HL-60 (cell line): Measurements from ENCODE around the gene HIPK2.

Source experiments
- DNase-seq, 2 experiments: peaks; one replicate each; pipeline ENCODE4 v3.0.0-alpha.2; 2010 to 2020; ENCODE audit warnings: low read depth in 1 of 2, low spot score in 1 of 2
- H3K27ac ChIP-seq: fragments of 250-450 bp; sonication (Bioruptor Pico); replicated peaks from 2 replicates; pipeline ENCODE4 v1.5.1; 2020; ENCODE audit warnings: mild to moderate bottlenecking, moderate library complexity
- H3K27me3 ChIP-seq: fragments of 250-450 bp; sonication (Bioruptor Pico); 2 replicates; pipeline ENCODE4 v1.5.1; 2021; ENCODE audit warnings: mild to moderate bottlenecking, moderate library complexity; ENCODE audit not compliant: insufficient read depth, poor library complexity, severe bottlenecking
- H3K4me3 ChIP-seq: replicated peaks from 2 replicates; pipeline ENCODE4 v1.5.1; 2011; ENCODE audit warnings: mild to moderate bottlenecking, control low read depth, low read length; ENCODE audit not compliant: insufficient read depth
- CTCF ChIP-seq: IDR thresholded peaks from one replicate; pipeline ENCODE4 v1.5.1; 2011; ENCODE audit warnings: low read length, control low read depth, inconsistent platforms; ENCODE audit not compliant: insufficient read depth
- GABPA ChIP-seq: IDR thresholded peaks from 2 replicates; pipeline ENCODE4 v1.6.1; 2012; ENCODE audit warnings: low read depth
- POLR2AphosphoS5 ChIP-seq: IDR thresholded peaks from 2 replicates; pipeline ENCODE4 v1.6.1; 2012; ENCODE audit warnings: low read depth
- REST ChIP-seq: IDR thresholded peaks from 2 replicates; pipeline ENCODE4 v1.6.1; 2012; ENCODE audit warnings: low read depth; ENCODE audit not compliant: insufficient replicate concordance
- SPI1 ChIP-seq: IDR thresholded peaks from 2 replicates; pipeline ENCODE4 v1.6.1; 2012; ENCODE audit warnings: low read depth, mild to moderate bottlenecking, borderline replicate concordance

Gene HIPK2

GRCh38 chr7:139656387-139656786, 121.4 kb downstream of the HIPK2 start:
- Histone ChIP-seq H3K27ac (no peak overlapping the region), H3K27me3 (no peaks in the 10 kb centered on the region), H3K4me3 (no peak overlapping the region)
- TF ChIP-seq POLR2AphosphoS5 (no peak), GABPA (no peak), CTCF (no peak), SPI1 (no peak), REST (no peak)
- no peak for DNase-seq

DNA sequence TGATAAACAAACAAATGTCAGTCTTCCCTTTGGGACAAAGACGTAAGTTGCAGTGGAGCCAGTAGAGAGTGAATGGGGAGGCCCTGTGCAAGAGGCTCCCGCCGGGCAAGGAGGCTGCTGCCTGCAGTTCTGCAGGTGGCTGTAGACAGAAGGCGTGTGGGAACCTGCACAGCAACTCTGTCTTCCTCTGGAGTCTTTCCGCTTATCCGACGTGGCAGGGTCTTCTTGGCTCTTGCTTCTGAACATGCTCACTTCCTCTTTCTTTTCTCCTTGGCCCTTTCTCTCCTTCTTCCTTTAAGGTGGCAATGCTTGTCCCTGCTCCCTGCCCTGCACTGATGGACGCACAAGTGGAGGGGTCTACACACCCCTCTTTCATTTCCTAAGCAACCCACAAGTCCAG, 122.5 kb downstream of the HIPK2 start:
- Histone ChIP-seq H3K4me3 (no peak overlapping the region), H3K27me3 (no peaks in the 10 kb centered on the region), H3K27ac (no peak overlapping the region)
- TF ChIP-seq REST (no peak), SPI1 (peak; percentile 82)
- DNase-seq, result no peak

GRCh38 chr7:139654276-139655181, 123.3 kb downstream of the HIPK2 start:
- DNase-seq, result no peak
- Histone ChIP-seq H3K27ac (no peak overlapping the region), H3K4me3 (no peak overlapping the region), H3K27me3 (no peaks in the 10 kb centered on the region)
- TF ChIP-seq GABPA, result no peak
- no peak for TF ChIP-seq SPI1
- TF ChIP-seq REST, result no peak
- no peak for TF ChIP-seq POLR2AphosphoS5
- no peak for TF ChIP-seq CTCF
